Measurements from ENCODE around the gene TSC22D2.

DNA sequence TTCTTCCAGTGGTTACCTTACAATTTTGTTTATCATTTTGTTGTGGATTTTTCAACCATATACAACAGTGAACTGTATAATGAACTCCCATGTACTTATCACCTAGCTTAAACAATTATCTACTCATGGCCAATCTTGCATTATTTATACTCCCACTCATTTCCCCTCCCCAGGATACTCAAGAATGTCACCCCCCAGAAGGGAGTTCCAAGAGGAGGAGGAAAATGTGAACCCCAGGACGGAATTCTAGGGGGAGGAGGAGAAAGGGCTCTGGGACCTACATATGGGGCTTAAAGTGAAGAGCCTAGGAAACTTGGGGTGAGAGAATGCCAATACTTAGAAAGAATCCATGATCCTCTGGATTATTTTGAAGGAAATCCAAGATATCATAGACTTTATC is 59.3 kb downstream of the TSC22D2 start:
- TF ChIP-seq, protein P1, sequence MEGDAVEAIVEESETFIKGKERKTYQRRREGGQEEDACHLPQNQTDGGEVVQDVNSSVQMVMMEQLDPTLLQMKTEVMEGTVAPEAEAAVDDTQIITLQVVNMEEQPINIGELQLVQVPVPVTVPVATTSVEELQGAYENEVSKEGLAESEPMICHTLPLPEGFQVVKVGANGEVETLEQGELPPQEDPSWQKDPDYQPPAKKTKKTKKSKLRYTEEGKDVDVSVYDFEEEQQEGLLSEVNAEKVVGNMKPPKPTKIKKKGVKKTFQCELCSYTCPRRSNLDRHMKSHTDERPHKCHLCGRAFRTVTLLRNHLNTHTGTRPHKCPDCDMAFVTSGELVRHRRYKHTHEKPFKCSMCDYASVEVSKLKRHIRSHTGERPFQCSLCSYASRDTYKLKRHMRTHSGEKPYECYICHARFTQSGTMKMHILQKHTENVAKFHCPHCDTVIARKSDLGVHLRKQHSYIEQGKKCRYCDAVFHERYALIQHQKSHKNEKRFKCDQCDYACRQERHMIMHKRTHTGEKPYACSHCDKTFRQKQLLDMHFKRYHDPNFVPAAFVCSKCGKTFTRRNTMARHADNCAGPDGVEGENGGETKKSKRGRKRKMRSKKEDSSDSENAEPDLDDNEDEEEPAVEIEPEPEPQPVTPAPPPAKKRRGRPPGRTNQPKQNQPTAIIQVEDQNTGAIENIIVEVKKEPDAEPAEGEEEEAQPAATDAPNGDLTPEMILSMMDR (IDR thresholded peaks at IDR 0.05; ENCODE audit: low read length): no peak
- no peak for TF ChIP-seq EZH2 (optimal IDR thresholded peaks at IDR 0.05; ENCODE audit: low read depth, low read length)

Measured in MM.1S (cell line).